Thyroid gland (tissue), 4 donors: ENCODE measurements around the gene KCNIP1. TPM values are rescaled to one million over a fixed set of nuclear protein-coding genes. Genes with fewer than 3 reads are reported as not detected.

Source experiments
- DNase-seq, 2 donors: peaks; one replicate each; pipeline ENCODE4 v3.0.0-alpha.2; 2019
- H3K27ac ChIP-seq, 3 donors: fragments of 200-600 bp; sonication (generic); 1 replicate in 2 of 3; 2 replicates in 1 of 3; pipeline ENCODE4 v1.5.1; 2016 to 2019; ENCODE audit warnings: mild to moderate bottlenecking in 1 of 3, moderate library complexity in 1 of 3
- H3K27me3 ChIP-seq: fragments of 200-600 bp; sonication (generic); one replicate; pipeline ENCODE4 v1.5.1; 2019
- H3K36me3 ChIP-seq, 2 donors: fragments of 200-600 bp; sonication (generic); one replicate each; pipeline ENCODE4 v1.5.1; 2016 to 2019
- H3K4me1 ChIP-seq, 2 donors: fragments of 200-600 bp; sonication (generic); one replicate each; pipeline ENCODE4 v1.5.1; 2017 to 2019
- H3K4me3 ChIP-seq, 3 donors: fragments of 200-600 bp; sonication (generic); replicated peaks in 1 of 3; 1 replicate in 2 of 3; 2 replicates in 1 of 3; pipeline ENCODE4 v1.5.1; 2016; ENCODE audit warnings: mild to moderate bottlenecking in 1 of 3
- H3K9me3 ChIP-seq: fragments of 200-600 bp; sonication (generic); one replicate; pipeline ENCODE4 v1.5.1; 2017
- CTCF ChIP-seq, 6 experiments: fragments of 200-600 bp in 3 of 6; fragments of 450-650 bp in 3 of 6; sonication (generic) in 3 of 6; IDR thresholded peaks; one replicate each; pipeline ENCODE4 v1.5.1; 2016 to 2019; ENCODE audit warnings: antibody characterized with exemption in 6 of 6, mild to moderate bottlenecking in 2 of 6, inconsistent platforms in 1 of 6, moderate library complexity in 1 of 6
- POLR2A ChIP-seq, 2 donors: fragments of 450-650 bp; IDR thresholded peaks; one replicate each; pipeline ENCODE4 v1.6.1; 2017; ENCODE audit warnings: antibody characterized with exemption in 2 of 2, mild to moderate bottlenecking in 2 of 2, moderate library complexity in 1 of 2
- WGBS, 2 donors: methylation state at CpG; one replicate each; pipeline ENCODE4 v1.1.5; 2017; 5-methylcytosine and 5-hydroxymethylcytosine counted together
- intact Hi-C: fragments of 100-400 bp; cut with DNase I; formaldehyde crosslinking; loops from one replicate; pipeline ENCODE4 v1.15.1; 2023
- total RNA-seq, 4 donors: library from RNA; depleted of rRNA; stranded (reverse); fragments of >200 nt; gene quantifications; one replicate each; pipeline ENCODE4 v1.2.3, GENCODE V29; 2016

Gene KCNIP1
- total RNA-seq, 4 donors from 2014 or later = 0.54 to 1.7 TPM; not detected in 2

DNA sequence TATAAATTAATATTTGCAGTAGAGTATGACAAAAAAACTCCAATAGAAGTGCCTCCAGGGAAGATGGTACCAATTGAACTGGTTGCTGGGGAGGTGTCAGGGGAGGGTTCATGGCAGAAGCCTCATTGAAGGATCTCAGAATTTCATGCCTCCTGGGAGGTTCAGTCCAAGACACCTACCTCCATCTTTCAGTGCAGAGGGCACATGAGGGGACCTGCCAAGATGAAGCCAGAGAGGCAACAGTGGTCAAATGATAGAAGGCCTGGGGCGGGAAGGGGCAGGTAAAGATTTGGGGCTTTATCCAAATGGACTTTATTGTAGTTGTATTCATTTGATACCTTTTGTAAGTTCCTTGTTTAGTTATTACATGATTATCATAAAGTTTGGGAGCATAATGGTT, 25.9 kb upstream of the KCNIP1 start:
- 94 to 100% methylated on average over 1 of the region's 1 CpG for WGBS, 2 donors

DNA sequence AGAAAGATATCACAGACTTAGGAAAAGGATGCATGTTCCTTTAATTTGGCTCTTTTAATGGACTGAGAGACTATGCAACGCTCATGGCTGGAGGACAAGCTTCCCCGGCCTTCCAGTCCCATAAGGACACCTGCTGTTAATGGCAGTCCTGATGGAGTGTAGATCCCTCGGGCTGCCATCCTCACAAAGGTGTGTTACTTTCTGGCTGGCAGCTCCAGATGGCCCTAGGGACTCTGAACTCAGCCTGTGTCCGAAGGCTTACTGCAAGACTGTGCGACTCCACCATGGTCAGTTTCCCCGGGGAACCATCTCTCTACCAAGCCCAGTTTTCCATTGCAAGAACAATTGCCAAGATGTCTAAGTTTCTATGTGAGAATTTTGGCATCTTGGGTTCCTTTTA, 25.5 kb upstream of the KCNIP1 start:
- 85 to 86% methylated on average over 6 of the region's 6 CpGs for WGBS, 2 donors
- TF ChIP-seq CTCF (IDR thresholded peaks at IDR 0.05) (no peak), POLR2A (IDR thresholded peaks at IDR 0.05) (no peak)
- H3K27ac ChIP-seq = no peak overlapping the region
- no peaks in the 10 kb centered on the region for H3K4me1 ChIP-seq
- intact Hi-C loops = no loop called here
- H3K27me3 ChIP-seq = no peaks in the 10 kb centered on the region
- no peak overlapping the region for H3K4me3 ChIP-seq
- no peaks in the 10 kb centered on the region for H3K9me3 ChIP-seq
- no peaks in the 10 kb centered on the region for H3K36me3 ChIP-seq
- DNase-seq = no peak

More for the DNA sequence above, 25.9 kb upstream of the KCNIP1 start:
- Histone ChIP-seq H3K9me3 (no peaks in the 10 kb centered on the region), H3K4me3 (no peak overlapping the region), H3K4me1 (no peaks in the 10 kb centered on the region), H3K36me3 (no peaks in the 10 kb centered on the region), H3K27ac (no peak overlapping the region), H3K27me3 (no peaks in the 10 kb centered on the region)
- intact Hi-C loops = no loop called here
- DNase-seq = no peak
- TF ChIP-seq CTCF (IDR thresholded peaks at IDR 0.05) (no peak), POLR2A (IDR thresholded peaks at IDR 0.05) (no peak)

- no peaks in the 10 kb centered on the region for H3K27me3 ChIP-seq
- 78 to 83% methylated on average over 4 of the region's 4 CpGs for WGBS, 2 donors
- no peaks in the 10 kb centered on the region for H3K36me3 ChIP-seq
- H3K4me3 ChIP-seq = no peak overlapping the region
- intact Hi-C loops = no loop called here
- TF ChIP-seq CTCF (IDR thresholded peaks at IDR 0.05) (no peak), POLR2A (IDR thresholded peaks at IDR 0.05) (no peak)
- no peak for DNase-seq
- no peaks in the 10 kb centered on the region for H3K9me3 ChIP-seq
- H3K4me1 ChIP-seq = no peaks in the 10 kb centered on the region
- no peak overlapping the region for H3K27ac ChIP-seq
Measured at GRCh38 chr5:170479484-170479883, 24.3 kb upstream of the KCNIP1 start.

DNA sequence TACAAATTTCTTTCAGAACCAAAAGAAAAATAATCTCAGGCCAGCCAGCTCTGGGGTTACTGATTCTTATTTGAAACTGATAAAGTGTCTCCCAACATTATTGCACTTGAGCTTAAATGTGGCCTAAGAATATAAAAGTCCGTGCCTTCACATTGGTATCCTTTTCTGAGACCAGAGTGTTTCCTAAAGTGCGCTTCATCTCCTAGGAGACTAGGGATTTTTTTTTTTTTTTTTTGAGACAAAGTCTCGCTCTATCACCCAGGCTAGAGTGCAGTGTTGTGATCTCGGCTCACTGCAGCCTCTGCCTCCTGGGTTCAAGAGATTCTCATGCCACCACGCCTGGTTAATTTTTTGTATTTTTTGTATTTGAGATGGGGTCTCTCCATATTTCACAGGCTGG, 23.6 kb upstream of the KCNIP1 start:
- no peak overlapping the region for H3K27ac ChIP-seq
- H3K36me3 ChIP-seq = no peaks in the 10 kb centered on the region
- H3K27me3 ChIP-seq = no peaks in the 10 kb centered on the region
- intact Hi-C loops = no loop called here
- H3K9me3 ChIP-seq = no peaks in the 10 kb centered on the region
- no peak for DNase-seq
- no peak overlapping the region for H3K4me3 ChIP-seq
- no peaks in the 10 kb centered on the region for H3K4me1 ChIP-seq
- WGBS, 2 donors = 34 to 39% methylated on average over 5 of the region's 5 CpGs
- TF ChIP-seq POLR2A (IDR thresholded peaks at IDR 0.05) (no peak), CTCF (IDR thresholded peaks at IDR 0.05) (no peak)

DNA sequence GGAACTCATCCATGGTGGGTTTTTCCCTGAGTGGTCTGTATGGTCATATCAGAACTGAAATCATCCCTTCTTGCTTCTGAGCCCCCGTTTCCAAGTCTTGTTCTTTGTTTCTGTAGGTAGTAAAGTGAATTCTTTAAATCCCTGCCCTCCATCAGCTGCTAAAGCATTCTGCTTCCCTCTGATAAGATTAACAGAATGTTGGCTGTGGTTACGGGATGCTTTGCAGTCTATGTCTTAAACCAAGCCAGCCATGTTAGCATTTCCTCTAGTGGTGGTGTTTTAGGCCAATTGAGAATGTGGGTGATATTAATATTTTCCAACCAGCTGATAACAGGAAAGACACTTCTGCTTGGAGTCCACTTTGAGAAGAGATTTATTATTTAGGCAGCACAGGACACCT, 22.0 kb upstream of the KCNIP1 start:
- intact Hi-C loops = no loop called here
- no peaks in the 10 kb centered on the region for H3K27me3 ChIP-seq
- WGBS, 2 donors = 94% methylated on average over 2 of the region's 2 CpGs
- no peaks in the 10 kb centered on the region for H3K9me3 ChIP-seq
- no peak for DNase-seq
- H3K4me1 ChIP-seq = no peaks in the 10 kb centered on the region
- TF ChIP-seq CTCF (IDR thresholded peaks at IDR 0.05) (no peak), POLR2A (IDR thresholded peaks at IDR 0.05) (no peak)
- H3K27ac ChIP-seq = no peak overlapping the region
- no peaks in the 10 kb centered on the region for H3K36me3 ChIP-seq
- no peak overlapping the region for H3K4me3 ChIP-seq
